Prostate gland (tissue), 2 donors: ENCODE data around the gene GP9.

Experiments used
- POLR2A ChIP-seq: fragments of 450-650 bp; IDR thresholded peaks from one replicate; pipeline ENCODE4 v1.6.1; 2016; ENCODE audit warnings: antibody characterized with exemption, mild to moderate bottlenecking
- TF ChIP-seq, protein P1 (sequence below), 4 experiments: fragments of 200-600 bp in 2 of 4; fragments of 450-650 bp in 2 of 4; sonication (generic) in 2 of 4; IDR thresholded peaks; 1 replicate in 3 of 4; 2 replicates in 1 of 4; pipeline ENCODE4 v1.5.1; 2016 to 2019; ENCODE audit warnings: antibody characterized with exemption in 4 of 4, mild to moderate bottlenecking in 2 of 4, moderate library complexity in 2 of 4

DNA sequence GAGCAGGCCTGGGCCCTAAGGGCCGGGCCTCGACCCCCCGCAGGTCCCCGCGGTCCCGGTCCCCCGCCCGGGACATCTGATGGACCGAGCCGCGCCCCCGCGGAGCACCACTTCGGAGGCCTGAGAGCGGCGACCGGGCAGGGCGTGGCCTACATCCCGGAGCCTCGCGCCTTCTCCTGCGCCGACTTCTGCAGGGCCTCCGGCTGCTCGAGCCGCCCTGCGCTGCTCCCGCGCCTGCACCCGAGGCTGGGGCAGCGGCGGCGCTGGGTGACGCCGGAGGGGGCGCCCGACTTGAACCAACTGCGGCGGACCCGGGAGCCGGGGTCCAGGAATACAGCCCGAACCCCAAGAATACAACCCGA, 14.9 kb upstream of the GP9 start:
- TF ChIP-seq, protein P1, sequence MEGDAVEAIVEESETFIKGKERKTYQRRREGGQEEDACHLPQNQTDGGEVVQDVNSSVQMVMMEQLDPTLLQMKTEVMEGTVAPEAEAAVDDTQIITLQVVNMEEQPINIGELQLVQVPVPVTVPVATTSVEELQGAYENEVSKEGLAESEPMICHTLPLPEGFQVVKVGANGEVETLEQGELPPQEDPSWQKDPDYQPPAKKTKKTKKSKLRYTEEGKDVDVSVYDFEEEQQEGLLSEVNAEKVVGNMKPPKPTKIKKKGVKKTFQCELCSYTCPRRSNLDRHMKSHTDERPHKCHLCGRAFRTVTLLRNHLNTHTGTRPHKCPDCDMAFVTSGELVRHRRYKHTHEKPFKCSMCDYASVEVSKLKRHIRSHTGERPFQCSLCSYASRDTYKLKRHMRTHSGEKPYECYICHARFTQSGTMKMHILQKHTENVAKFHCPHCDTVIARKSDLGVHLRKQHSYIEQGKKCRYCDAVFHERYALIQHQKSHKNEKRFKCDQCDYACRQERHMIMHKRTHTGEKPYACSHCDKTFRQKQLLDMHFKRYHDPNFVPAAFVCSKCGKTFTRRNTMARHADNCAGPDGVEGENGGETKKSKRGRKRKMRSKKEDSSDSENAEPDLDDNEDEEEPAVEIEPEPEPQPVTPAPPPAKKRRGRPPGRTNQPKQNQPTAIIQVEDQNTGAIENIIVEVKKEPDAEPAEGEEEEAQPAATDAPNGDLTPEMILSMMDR (IDR thresholded peaks at IDR 0.05): no peak
- no peak for TF ChIP-seq POLR2A
